ENCODE results near the gene RTN1.
"Not testable (repeated sequence)": the region's sequence is repeated elsewhere in the genome, so short reads cannot be mapped to it uniquely, and the experiment has no call there.

RTN1 gene

DNA sequence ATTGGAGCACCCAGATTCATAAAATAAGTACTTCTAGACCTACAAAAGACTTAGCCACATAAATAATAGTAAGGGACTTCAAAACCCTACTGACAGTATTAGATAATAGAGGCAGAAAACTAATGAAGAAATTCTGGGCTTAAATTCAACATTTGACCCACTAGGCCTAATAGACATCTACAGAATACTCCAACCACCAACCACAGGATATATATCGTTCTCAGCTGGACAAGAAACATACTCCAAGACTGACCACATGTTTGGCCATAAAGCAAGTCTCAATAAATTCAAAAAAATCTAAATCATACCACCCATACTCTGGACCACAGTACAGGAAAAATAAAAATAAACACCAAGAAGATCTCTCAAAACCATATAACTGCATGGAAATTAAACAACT, 180.2 kb downstream of the RTN1 start:
- Histone ChIP-seq H3K27me3 (ENCODE audit: control insufficient read depth in 1 of 2, insufficient read depth in 2 of 2, low read length in 2 of 2) (no peaks in the 10 kb centered on the region), H3K36me3 (ENCODE audit: insufficient read depth, low read length) (no peaks in the 10 kb centered on the region), H3K9me3 (ENCODE audit: low read length) (no peaks in the 10 kb centered on the region), H3K4me3 (ENCODE audit: low read depth in 1 of 2, low read length in 2 of 2) (no peak overlapping the region), H3K4me1 (ENCODE audit: insufficient read depth, low read length) (no peaks in the 10 kb centered on the region), H3K9ac (ENCODE audit: low read length) (no peak overlapping the region), H3K27ac (ENCODE audit: low read depth, low read length) (no peak overlapping the region)

DNA sequence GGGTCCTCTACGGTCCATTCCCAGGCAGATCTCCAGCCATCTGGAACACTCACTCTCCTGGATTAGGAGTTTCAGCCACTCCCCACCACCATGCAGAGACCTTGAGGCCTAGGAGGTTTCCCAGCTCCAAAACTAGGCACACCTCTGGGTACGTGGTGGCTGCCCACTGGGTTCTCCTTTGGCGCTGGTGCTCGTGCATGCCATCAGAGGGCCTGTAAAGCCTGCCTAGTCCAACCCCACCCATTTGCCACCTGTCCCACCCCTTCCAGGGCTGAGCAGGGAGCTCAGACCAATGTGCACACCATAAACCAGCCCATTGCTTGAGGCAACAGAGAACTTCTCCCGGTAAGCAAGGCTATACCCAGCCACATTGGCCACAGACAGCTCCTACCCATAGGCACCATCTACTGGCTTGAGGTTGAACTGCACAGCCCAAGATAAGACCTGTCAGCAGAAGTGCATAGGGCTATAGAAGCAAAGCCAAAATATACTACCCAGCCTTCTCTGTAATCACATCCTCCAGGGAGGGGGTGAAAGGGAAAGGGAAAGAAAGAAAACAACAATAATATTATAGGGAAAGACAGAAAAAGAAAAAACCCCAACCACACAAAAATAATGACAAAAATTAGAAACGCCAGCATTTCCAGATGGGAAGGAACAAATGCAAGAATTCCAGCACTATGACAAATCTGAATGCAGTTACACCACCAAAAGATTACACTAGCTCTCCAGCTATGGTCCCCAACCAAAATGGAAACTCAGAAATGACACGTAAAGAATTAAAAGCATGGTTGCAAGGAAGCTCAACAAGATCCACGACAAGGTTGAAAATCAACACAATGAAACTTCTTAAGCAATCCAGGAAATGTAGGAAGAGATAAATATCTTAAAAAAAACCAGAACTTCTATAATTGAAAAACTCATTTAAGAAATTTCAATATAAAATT, 182.1 kb downstream of the RTN1 start:
- Histone ChIP-seq H3K4me3 (ENCODE audit: low read depth in 1 of 2, low read length in 2 of 2) (no peak overlapping the region), H3K36me3 (ENCODE audit: insufficient read depth, low read length) (no peaks in the 10 kb centered on the region), H3K27ac (ENCODE audit: low read depth, low read length) (no peak overlapping the region), H3K4me1 (ENCODE audit: insufficient read depth, low read length) (no peaks in the 10 kb centered on the region), H3K27me3 (ENCODE audit: control insufficient read depth in 1 of 2, insufficient read depth in 2 of 2, low read length in 2 of 2) (no peaks in the 10 kb centered on the region), H3K9me3 (ENCODE audit: low read length) (no peaks in the 10 kb centered on the region), H3K9ac (ENCODE audit: low read length) (no peak overlapping the region)

DNA sequence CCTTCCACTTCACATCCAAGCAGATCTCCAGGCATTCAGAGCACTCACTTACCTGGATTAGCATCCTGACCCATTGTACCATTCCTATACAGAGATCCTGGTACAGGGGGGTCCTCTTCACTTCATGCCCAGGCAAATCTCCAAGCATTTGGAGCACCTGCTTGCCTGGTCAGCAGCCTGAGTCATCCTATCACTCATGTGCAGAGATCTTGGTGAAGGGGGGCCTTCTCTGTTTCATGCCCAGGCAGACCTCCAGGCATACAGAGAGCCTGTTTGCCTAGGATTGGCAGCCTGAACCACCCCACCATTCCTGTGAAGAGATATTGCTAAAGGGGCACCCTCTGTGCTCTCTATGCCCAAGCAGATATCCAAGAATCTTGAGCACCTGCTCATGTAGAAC, 182.9 kb downstream of the RTN1 start:
- Histone ChIP-seq H3K27me3 (ENCODE audit: control insufficient read depth in 1 of 2, insufficient read depth in 2 of 2, low read length in 2 of 2) (no peaks in the 10 kb centered on the region), H3K9me3 (ENCODE audit: low read length) (no peaks in the 10 kb centered on the region), H3K9ac (ENCODE audit: low read length) (no peak overlapping the region), H3K4me1 (ENCODE audit: insufficient read depth, low read length) (no peaks in the 10 kb centered on the region), H3K27ac (ENCODE audit: low read depth, low read length) (no peak overlapping the region), H3K36me3 (ENCODE audit: insufficient read depth, low read length) (no peaks in the 10 kb centered on the region), H3K4me3 (ENCODE audit: low read depth in 1 of 2, low read length in 2 of 2) (no peak overlapping the region)

DNA sequence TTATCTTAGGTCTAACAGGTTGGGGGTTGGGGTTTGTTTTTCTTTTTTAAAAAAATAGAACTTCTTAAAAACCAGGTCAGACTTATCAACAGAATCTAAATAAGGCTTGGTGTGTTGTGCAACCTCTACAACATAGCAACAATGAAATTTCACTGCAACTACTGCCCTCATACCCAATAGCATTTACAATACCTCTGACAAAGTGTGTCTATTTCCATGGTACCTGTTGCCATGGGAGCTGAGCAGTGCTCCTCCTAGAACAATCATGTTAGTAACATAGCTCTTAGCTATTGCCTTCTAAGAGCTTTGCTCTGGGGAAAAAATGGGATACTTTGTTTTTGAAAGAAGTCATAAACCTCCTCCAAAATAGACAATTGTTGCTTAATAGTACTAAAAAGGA, 190.7 kb downstream of the RTN1 start:
- Histone ChIP-seq H3K9me3 (ENCODE audit: low read length) (no peaks in the 10 kb centered on the region), H3K9ac (ENCODE audit: low read length) (no peak overlapping the region), H3K4me3 (ENCODE audit: low read depth in 1 of 2, low read length in 2 of 2) (no peak overlapping the region), H3K4me1 (ENCODE audit: insufficient read depth, low read length) (peaks cover 5% of the 10 kb centered on the region), H3K27ac (ENCODE audit: low read depth, low read length) (no peak overlapping the region), H3K36me3 (ENCODE audit: insufficient read depth, low read length) (no peaks in the 10 kb centered on the region), H3K27me3 (ENCODE audit: control insufficient read depth in 1 of 2, insufficient read depth in 2 of 2, low read length in 2 of 2) (no peaks in the 10 kb centered on the region)

GRCh38 chr14:59678352-59678751, 192.2 kb downstream of the RTN1 start:
- no peaks in the 10 kb centered on the region for H3K36me3 ChIP-seq (ENCODE audit: insufficient read depth, low read length)
- H3K27me3 ChIP-seq (ENCODE audit: control insufficient read depth in 1 of 2, insufficient read depth in 2 of 2, low read length in 2 of 2): no peaks in the 10 kb centered on the region
- H3K4me3 ChIP-seq (ENCODE audit: low read depth in 1 of 2, low read length in 2 of 2): no peak overlapping the region
- H3K9ac ChIP-seq (ENCODE audit: low read length): no peak overlapping the region
- H3K27ac ChIP-seq (ENCODE audit: low read depth, low read length): no peak overlapping the region
- H3K4me1 ChIP-seq (ENCODE audit: insufficient read depth, low read length): peaks cover 5% of the 10 kb centered on the region
- H3K9me3 ChIP-seq (ENCODE audit: low read length): no peaks in the 10 kb centered on the region

DNA sequence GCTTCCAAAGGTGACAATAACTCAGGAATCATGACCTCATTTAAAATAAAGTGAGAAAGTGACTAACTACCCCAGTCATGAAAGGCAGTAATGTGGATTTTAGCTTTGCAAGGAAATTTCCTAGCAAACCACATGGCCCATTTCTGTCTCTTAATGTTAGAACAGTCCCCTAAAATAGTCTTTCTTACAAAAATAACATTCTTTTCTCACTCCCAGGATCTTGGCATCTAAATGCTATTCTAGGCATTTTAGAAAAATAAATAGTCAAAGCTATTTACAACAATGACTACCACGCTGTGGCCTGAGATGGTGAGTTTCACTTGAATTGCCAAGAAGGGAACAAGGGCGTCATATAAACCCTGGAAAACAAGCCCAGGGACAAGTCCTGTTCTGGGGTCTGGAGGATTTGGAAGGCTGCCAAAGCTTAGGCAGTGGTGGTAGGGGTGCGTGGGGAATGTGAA, 192.8 kb downstream of the RTN1 start:
- H3K9ac ChIP-seq (ENCODE audit: low read length): no peak overlapping the region
- H3K27ac ChIP-seq (ENCODE audit: low read depth, low read length): no peak overlapping the region
- H3K4me3 ChIP-seq (ENCODE audit: low read depth in 1 of 2, low read length in 2 of 2): no peak overlapping the region
- no peaks in the 10 kb centered on the region for H3K27me3 ChIP-seq (ENCODE audit: control insufficient read depth in 1 of 2, insufficient read depth in 2 of 2, low read length in 2 of 2)
- H3K36me3 ChIP-seq (ENCODE audit: insufficient read depth, low read length): no peaks in the 10 kb centered on the region
- H3K9me3 ChIP-seq (ENCODE audit: low read length): no peaks in the 10 kb centered on the region
- H3K4me1 ChIP-seq (ENCODE audit: insufficient read depth, low read length): peaks cover 5% of the 10 kb centered on the region

DNA sequence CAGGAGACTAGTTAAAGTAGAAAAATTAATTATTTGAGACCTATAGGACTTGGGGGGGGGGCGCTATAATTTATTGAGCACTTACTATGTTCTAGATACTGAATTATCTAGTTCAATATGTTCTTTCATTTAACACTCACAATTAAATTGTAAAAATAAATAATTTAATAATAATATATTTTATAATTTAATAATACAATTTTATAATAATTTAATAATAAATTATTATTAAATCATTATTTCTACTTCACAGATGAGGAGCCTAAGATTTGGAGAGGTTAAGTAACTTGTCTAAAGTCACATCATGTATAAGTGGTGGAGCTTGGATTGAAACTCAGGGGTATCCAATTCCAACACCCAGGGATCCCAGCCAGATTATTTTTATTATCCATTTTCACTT, 195.2 kb downstream of the RTN1 start:
- H3K36me3 ChIP-seq (ENCODE audit: insufficient read depth, low read length): no peaks in the 10 kb centered on the region
- no peaks in the 10 kb centered on the region for H3K9me3 ChIP-seq (ENCODE audit: low read length)
- H3K9ac ChIP-seq (ENCODE audit: low read length): no peak overlapping the region
- no peak overlapping the region for H3K4me3 ChIP-seq (ENCODE audit: low read depth in 1 of 2, low read length in 2 of 2)
- no peaks in the 10 kb centered on the region for H3K27me3 ChIP-seq (ENCODE audit: control insufficient read depth in 1 of 2, insufficient read depth in 2 of 2, low read length in 2 of 2)
- H3K27ac ChIP-seq (ENCODE audit: low read depth, low read length): no peak overlapping the region
- peaks cover 5% of the 10 kb centered on the region for H3K4me1 ChIP-seq (ENCODE audit: insufficient read depth, low read length)

- H3K4me1 ChIP-seq (ENCODE audit: insufficient read depth, low read length): no peaks in the 10 kb centered on the region
- no peak overlapping the region for H3K27ac ChIP-seq (ENCODE audit: low read depth, low read length)
- H3K4me3 ChIP-seq (ENCODE audit: low read depth in 1 of 2, low read length in 2 of 2): no peak overlapping the region
- no peaks in the 10 kb centered on the region for H3K9me3 ChIP-seq (ENCODE audit: low read length)
- no peaks in the 10 kb centered on the region for H3K36me3 ChIP-seq (ENCODE audit: insufficient read depth, low read length)
- no peaks in the 10 kb centered on the region for H3K27me3 ChIP-seq (ENCODE audit: control insufficient read depth in 1 of 2, insufficient read depth in 2 of 2, low read length in 2 of 2)
- no peak overlapping the region for H3K9ac ChIP-seq (ENCODE audit: low read length)
Measured at GRCh38 chr14:59664741-59665140, 205.8 kb downstream of the RTN1 start.

DNA sequence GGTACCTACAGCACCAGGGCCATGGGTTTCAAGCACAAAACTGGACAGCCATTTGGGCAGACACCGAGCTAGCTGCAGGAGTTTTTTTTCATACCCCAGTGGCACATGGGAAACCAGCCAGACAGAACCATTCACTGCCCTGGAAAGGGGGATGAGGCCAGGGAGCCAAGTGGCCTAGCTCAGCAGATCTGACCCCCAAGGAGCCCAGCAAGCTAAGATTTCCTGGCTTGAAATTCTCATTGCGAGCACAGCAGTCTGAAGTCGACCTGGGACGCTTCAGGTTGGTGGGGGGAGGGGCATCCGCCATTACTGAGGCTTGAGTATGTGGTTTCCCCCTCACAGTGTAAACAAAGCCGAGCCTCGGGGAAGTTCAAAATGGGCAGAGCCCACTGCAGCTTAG, 212.8 kb downstream of the RTN1 start:
- no peak overlapping the region for H3K27ac ChIP-seq (ENCODE audit: low read depth, low read length)
- no peaks in the 10 kb centered on the region for H3K9me3 ChIP-seq (ENCODE audit: low read length)
- no peaks in the 10 kb centered on the region for H3K36me3 ChIP-seq (ENCODE audit: insufficient read depth, low read length)
- no peak overlapping the region for H3K4me3 ChIP-seq (ENCODE audit: low read depth in 1 of 2, low read length in 2 of 2)
- H3K27me3 ChIP-seq (ENCODE audit: control insufficient read depth in 1 of 2, insufficient read depth in 2 of 2, low read length in 2 of 2): no peaks in the 10 kb centered on the region
- H3K4me1 ChIP-seq (ENCODE audit: insufficient read depth, low read length): no peaks in the 10 kb centered on the region
- no peak overlapping the region for H3K9ac ChIP-seq (ENCODE audit: low read length)

DNA sequence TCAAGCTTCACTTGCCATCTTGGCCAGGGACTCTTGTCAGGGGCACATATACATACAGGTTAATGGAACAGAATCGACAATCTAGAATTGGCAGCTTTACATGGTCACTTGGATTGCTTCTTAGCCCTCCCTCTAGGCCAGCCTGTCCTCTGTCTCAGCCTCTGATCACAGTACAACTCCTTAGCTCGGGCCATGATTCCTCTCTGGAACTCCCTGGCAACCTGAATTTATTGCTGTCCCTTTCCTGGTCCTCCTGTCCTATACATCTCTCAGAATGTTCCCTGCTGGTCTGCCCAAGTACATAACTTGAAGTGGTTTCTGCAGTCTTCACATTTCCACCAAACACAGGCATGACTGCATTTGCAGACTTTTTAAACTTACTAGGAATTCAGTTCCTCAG, 214.1 kb downstream of the RTN1 start:
- Histone ChIP-seq H3K9ac (ENCODE audit: low read length) (no peak overlapping the region), H3K9me3 (ENCODE audit: low read length) (no peaks in the 10 kb centered on the region), H3K4me1 (ENCODE audit: insufficient read depth, low read length) (no peaks in the 10 kb centered on the region), H3K36me3 (ENCODE audit: insufficient read depth, low read length) (no peaks in the 10 kb centered on the region), H3K27me3 (ENCODE audit: control insufficient read depth in 1 of 2, insufficient read depth in 2 of 2, low read length in 2 of 2) (no peaks in the 10 kb centered on the region), H3K27ac (ENCODE audit: low read depth, low read length) (no peak overlapping the region), H3K4me3 (ENCODE audit: low read depth in 1 of 2, low read length in 2 of 2) (no peak overlapping the region)

DNA sequence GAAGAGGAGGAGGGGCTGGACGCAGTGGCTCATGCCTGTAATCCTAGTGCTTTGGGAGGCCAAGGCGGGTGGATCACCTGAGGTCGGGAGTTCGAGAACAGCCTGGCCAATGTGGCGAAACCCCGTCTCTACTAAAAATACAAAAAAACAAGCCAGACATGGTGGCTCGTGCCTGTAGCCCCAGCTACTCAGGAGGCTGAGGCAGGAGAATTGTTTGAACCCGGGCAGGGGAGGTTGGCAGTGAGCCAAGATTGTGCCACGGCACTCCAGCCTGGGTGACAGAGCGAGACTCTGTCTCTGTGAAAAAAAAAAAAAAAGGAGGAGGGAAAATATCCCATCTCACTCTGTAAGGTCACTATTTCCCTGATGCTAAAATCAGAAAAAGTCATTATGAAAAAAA, 216.4 kb downstream of the RTN1 start:
- H3K9ac ChIP-seq (ENCODE audit: low read length); H3K27ac ChIP-seq (ENCODE audit: low read depth, low read length); H3K4me1 ChIP-seq (ENCODE audit: insufficient read depth, low read length); H3K9me3 ChIP-seq (ENCODE audit: low read length); H3K4me3 ChIP-seq (ENCODE audit: low read depth in 1 of 2, low read length in 2 of 2); H3K36me3 ChIP-seq (ENCODE audit: insufficient read depth, low read length); H3K27me3 ChIP-seq (ENCODE audit: control insufficient read depth in 1 of 2, insufficient read depth in 2 of 2, low read length in 2 of 2): not testable (repeated sequence)

GRCh38 chr14:59646832-59647231, 223.7 kb downstream of the RTN1 start:
- not testable (repeated sequence) for H3K36me3 ChIP-seq (ENCODE audit: insufficient read depth, low read length); H3K9me3 ChIP-seq (ENCODE audit: low read length); H3K9ac ChIP-seq (ENCODE audit: low read length); H3K4me3 ChIP-seq (ENCODE audit: low read depth in 1 of 2, low read length in 2 of 2); H3K4me1 ChIP-seq (ENCODE audit: insufficient read depth, low read length); H3K27ac ChIP-seq (ENCODE audit: low read depth, low read length); H3K27me3 ChIP-seq (ENCODE audit: control insufficient read depth in 1 of 2, insufficient read depth in 2 of 2, low read length in 2 of 2)

Measured in muscle layer of colon (tissue), 2 donors.